Breast epithelium (tissue), 4 donors: ENCODE measurements around the gene NBDY. TPM values are rescaled to one million over a fixed set of nuclear protein-coding genes. Genes with fewer than 3 reads are reported as not detected.
A peak's percentile ranks its signal among the peaks of the same experiment; 100 is the strongest.
"Not testable (repeated sequence)": the region's sequence is repeated elsewhere in the genome, so short reads cannot be mapped to it uniquely, and the experiment has no call there.

Experiments used
- DNase-seq, 2 donors: peaks; one replicate each; pipeline ENCODE4 v3.0.0-alpha.2; 2019; ENCODE audit warnings: low spot score in 2 of 2
- H3K27ac ChIP-seq, 2 donors: fragments of 200-600 bp; sonication (generic) in 1 of 2; one replicate each; pipeline ENCODE4 v1.5.1; 2016 to 2019; ENCODE audit warnings: mild to moderate bottlenecking in 1 of 2
- H3K27me3 ChIP-seq, 2 donors: fragments of 200-600 bp; sonication (generic) in 1 of 2; one replicate each; pipeline versions ENCODE4 v1.5.1 to v1.6.0; 2017 to 2019; ENCODE audit warnings: control low read depth in 1 of 2, mild to moderate bottlenecking in 1 of 2
- H3K36me3 ChIP-seq: fragments of 200-600 bp; one replicate; pipeline ENCODE4 v1.5.1; 2019
- H3K4me1 ChIP-seq, 2 donors: fragments of 200-600 bp; sonication (generic); one replicate each; pipeline ENCODE4 v1.5.1; 2016 to 2019; ENCODE audit warnings: control low read depth in 1 of 2
- H3K4me3 ChIP-seq, 3 donors: fragments of 200-600 bp; sonication (generic); 1 replicate in 2 of 3; 2 replicates in 1 of 3; pipeline ENCODE4 v1.5.1; 2016 to 2019; ENCODE audit warnings: mild to moderate bottlenecking in 3 of 3, moderate library complexity in 2 of 3
- H3K9me3 ChIP-seq, 2 donors: fragments of 200-600 bp; sonication (generic) in 1 of 2; one replicate each; pipeline ENCODE4 v1.5.1; 2016 to 2019; ENCODE audit warnings: control low read depth in 1 of 2
- POLR2A ChIP-seq: fragments of 450-650 bp; IDR thresholded peaks from one replicate; pipeline ENCODE4 v1.6.1; 2016; ENCODE audit warnings: antibody characterized with exemption, mild to moderate bottlenecking, moderate library complexity
- POLR2AphosphoS5 ChIP-seq, 3 donors: sonication (generic); formaldehyde crosslinking; IDR thresholded peaks; one replicate each; pipeline ENCODE4 v1.6.1; 2017; ENCODE audit warnings: antibody characterized with exemption in 3 of 3
- intact Hi-C: fragments of 100-400 bp; cut with DNase I; formaldehyde crosslinking; loops from one replicate; pipeline ENCODE4 v1.15.1; 2023; ENCODE audit warnings: low total_unique reads
- total RNA-seq, 3 donors: library from RNA; depleted of rRNA; stranded (reverse); fragments of >200 nt; gene quantifications; one replicate each; pipeline ENCODE4 v1.1.0, GENCODE V29; 2016
- TF ChIP-seq, protein P1 (sequence below), 3 donors: fragments of 450-650 bp; IDR thresholded peaks; one replicate each; pipeline ENCODE4 v1.5.1; 2016 to 2017; ENCODE audit warnings: antibody characterized with exemption in 3 of 3, mild to moderate bottlenecking in 3 of 3, moderate library complexity in 3 of 3

NBDY gene
- total RNA-seq, 3 donors from 2014 or later = 6.6 to 15.7 (median 14.5) TPM

DNA sequence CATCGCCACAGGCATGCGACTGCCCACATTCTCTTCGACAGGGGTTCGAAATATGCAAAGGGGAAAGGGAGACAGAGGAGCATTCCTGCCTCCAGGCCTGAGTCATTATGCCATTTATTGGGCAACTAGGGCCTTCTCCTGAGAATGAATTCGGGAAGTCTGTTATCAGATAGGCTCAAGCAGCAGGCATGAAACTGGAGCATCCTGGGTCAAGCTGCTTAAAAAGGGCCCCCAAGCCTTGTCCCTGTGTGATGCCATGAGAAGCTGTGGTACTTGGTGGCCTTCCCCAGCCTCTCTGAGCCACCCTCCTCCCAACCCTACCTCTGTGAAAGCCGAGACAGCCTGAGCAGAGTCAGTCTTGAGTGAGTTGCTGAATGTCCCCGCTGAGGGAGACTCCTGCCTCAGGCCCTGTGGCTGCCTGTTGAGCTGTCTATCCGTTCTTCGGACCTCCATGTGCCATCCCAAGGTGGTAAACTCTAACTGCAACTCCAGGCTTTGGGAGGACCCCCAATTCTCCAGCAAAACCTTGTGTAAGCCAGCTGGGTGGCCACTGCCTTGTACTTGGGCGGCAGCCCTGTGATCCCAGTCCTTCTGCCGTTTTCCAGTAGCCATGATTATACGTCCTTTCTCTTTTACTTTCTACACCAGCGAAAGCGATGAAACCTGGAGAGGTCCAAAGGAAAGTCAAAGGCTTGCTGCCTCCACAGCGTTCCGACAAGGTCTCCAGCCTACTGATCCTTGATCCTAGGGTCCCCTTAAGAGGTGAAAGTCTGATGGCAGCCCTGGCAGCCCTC, 37.7 kb downstream of the NBDY start:
- Histone ChIP-seq H3K4me1 (peaks cover 4 to 5% of the 10 kb centered on the region in 2 donors), H3K9me3 (no peaks in the 10 kb centered on the region), H3K4me3 (peak overlapping the region in 2 of 3 donors; percentile 67 to 79), H3K27ac (peak overlapping the region; percentile 56 to 68), H3K27me3 (no peaks in the 10 kb centered on the region), H3K36me3 (no peaks in the 10 kb centered on the region)
- intact Hi-C loops = no loop called here
- TF ChIP-seq POLR2A (no peak), POLR2AphosphoS5 (IDR thresholded peaks at IDR 0.05) (no peak)
- TF ChIP-seq, protein P1, sequence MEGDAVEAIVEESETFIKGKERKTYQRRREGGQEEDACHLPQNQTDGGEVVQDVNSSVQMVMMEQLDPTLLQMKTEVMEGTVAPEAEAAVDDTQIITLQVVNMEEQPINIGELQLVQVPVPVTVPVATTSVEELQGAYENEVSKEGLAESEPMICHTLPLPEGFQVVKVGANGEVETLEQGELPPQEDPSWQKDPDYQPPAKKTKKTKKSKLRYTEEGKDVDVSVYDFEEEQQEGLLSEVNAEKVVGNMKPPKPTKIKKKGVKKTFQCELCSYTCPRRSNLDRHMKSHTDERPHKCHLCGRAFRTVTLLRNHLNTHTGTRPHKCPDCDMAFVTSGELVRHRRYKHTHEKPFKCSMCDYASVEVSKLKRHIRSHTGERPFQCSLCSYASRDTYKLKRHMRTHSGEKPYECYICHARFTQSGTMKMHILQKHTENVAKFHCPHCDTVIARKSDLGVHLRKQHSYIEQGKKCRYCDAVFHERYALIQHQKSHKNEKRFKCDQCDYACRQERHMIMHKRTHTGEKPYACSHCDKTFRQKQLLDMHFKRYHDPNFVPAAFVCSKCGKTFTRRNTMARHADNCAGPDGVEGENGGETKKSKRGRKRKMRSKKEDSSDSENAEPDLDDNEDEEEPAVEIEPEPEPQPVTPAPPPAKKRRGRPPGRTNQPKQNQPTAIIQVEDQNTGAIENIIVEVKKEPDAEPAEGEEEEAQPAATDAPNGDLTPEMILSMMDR (IDR thresholded peaks at IDR 0.05) = no peak
- peak in 1 of 2 donors; percentile 19 for DNase-seq

DNA sequence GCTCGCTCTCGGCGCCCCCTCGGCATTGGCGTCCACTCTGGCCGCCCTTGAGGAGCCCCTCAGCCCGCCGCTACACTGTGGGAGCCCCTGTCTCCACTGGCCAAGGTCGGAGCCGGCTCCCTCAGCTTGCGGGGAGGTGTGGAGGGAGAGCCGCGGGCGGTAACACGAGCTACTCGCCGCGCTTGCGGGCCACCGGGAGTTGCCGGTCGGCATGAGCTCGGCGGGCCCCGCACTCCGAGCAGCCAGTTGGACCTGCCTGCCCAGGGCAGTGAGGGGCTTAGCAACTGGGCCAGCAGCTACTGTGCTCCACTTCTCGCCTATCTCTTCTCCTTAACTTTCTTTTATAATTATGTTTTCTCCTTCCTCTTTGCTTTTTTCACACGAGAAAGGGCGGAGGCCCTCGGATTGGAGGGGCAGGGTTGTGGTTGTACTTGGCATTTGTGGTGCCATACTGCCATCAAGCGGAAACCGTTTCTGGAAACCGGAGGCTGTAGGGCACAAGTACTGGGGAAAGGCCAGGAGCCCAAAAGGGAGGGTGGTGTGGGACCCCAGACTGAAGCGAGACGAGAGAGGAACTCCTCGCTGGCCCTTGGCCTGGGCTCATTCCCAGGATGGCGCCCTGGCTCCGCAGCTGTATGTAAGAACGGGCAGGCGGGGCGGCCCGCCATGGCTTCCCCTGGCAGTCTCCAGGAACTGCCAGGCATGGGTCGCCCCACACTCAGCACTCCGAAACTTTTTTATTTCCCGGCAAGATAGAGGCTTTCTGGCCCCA, 38.5 kb downstream of the NBDY start:
- peak in 1 of 2 donors; percentile 21 for DNase-seq
- intact Hi-C loops, H3K9me3 ChIP-seq: not testable (repeated sequence)

DNA sequence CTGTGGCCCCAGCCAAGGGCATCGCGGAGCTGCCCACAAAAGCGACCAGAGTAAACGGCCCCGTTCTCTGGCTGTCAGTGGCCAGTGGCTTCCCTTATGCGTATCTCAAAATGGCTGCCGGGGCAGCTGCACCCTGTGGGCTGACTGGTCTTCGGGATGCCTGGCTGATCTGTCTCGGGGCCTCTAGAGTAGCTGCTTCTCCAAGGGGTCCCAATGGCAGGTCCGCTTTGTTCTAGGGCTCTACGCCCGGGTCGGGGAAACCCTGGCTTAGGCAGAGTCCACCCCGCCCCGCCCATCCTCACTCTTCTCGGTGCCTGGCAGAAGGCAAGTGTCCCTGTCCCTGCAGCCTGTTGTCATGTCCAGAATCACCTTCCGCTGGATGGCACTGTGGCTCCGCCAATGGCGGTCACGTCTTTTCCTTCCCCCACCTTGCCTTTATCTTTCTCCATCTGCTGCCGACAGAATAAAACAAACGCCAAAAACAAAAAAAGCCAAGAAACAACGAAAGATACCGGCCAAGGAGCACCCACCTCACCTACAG, 39.1 kb downstream of the NBDY start:
- H3K27ac ChIP-seq, intact Hi-C loops, H3K4me3 ChIP-seq: not testable (repeated sequence)

More for the DNA sequence above, 38.5 kb downstream of the NBDY start:
- H3K4me3 ChIP-seq = peak overlapping the region in 2 of 3 donors; percentile 67 to 79
- H3K27me3 ChIP-seq, H3K36me3 ChIP-seq, H3K4me1 ChIP-seq: not testable (repeated sequence)
- peak overlapping the region; percentile 56 to 68 for H3K27ac ChIP-seq
- TF ChIP-seq POLR2AphosphoS5 (IDR thresholded peaks at IDR 0.05) = peak in 1 of 3 donors; percentile 16
- TF ChIP-seq, protein P1 (IDR thresholded peaks at IDR 0.05) = peak in 1 of 3 donors; percentile 48

DNA sequence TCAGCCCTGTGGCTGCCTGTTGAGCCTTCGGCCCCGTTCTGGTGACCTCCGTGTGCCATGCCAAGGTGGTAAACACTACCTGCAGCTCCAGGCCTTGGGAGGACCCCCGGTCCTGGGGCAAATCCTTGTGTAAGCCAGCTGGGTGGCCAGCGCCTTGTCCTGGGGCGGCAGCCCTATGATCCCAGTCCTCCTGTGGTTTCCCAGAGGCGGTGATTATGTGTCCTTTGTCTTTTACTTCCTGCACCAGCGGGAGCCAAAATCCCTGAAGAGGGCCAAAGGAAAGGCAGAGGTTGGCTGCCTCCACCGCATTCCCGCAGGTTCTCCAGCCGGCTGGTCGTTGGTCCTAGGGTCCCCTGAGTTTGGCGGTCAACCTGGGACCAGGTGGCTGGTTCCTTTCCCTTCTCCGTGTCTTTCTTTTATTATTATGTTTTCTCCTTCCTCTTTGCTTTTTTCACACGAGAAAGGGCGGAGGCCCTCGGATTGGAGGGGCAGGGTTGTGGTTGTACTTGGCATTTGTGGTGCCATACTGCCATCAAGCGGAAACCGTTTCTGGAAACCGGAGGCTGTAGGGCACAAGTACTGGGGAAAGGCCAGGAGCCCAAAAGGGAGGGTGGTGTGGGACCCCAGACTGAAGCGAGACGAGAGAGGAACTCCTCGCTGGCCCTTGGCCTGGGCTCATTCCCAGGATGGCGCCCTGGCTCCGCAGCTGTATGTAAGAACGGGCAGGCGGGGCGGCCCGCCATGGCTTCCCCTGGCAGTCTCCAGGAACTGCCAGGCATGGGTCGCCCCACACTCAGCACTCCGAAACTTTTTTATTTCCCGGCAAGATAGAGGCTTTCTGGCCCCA, 43.9 kb downstream of the NBDY start:
- intact Hi-C loops, H3K9me3 ChIP-seq, H3K36me3 ChIP-seq, H3K27me3 ChIP-seq, H3K27ac ChIP-seq, H3K4me1 ChIP-seq, H3K4me3 ChIP-seq, DNase-seq: not testable (repeated sequence)

More for the DNA sequence above, 39.1 kb downstream of the NBDY start:
- H3K9me3 ChIP-seq, H3K4me1 ChIP-seq, DNase-seq, H3K27me3 ChIP-seq, H3K36me3 ChIP-seq: not testable (repeated sequence)

DNA sequence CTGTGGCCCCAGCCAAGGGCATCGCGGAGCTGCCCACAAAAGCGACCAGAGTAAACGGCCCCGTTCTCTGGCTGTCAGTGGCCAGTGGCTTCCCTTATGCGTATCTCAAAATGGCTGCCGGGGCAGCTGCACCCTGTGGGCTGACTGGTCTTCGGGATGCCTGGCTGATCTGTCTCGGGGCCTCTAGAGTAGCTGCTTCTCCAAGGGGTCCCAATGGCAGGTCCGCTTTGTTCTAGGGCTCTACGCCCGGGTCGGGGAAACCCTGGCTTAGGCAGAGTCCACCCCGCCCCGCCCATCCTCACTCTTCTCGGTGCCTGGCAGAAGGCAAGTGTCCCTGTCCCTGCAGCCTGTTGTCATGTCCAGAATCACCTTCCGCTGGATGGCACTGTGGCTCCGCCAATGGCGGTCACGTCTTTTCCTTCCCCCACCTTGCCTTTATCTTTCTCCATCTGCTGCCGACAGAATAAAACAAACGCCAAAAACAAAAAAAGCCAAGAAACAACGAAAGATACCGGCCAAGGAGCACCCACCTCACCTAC, 44.5 kb downstream of the NBDY start:
- H3K27ac ChIP-seq, intact Hi-C loops, H3K4me3 ChIP-seq, H3K9me3 ChIP-seq, H3K36me3 ChIP-seq, DNase-seq, H3K27me3 ChIP-seq, H3K4me1 ChIP-seq: not testable (repeated sequence)

DNA sequence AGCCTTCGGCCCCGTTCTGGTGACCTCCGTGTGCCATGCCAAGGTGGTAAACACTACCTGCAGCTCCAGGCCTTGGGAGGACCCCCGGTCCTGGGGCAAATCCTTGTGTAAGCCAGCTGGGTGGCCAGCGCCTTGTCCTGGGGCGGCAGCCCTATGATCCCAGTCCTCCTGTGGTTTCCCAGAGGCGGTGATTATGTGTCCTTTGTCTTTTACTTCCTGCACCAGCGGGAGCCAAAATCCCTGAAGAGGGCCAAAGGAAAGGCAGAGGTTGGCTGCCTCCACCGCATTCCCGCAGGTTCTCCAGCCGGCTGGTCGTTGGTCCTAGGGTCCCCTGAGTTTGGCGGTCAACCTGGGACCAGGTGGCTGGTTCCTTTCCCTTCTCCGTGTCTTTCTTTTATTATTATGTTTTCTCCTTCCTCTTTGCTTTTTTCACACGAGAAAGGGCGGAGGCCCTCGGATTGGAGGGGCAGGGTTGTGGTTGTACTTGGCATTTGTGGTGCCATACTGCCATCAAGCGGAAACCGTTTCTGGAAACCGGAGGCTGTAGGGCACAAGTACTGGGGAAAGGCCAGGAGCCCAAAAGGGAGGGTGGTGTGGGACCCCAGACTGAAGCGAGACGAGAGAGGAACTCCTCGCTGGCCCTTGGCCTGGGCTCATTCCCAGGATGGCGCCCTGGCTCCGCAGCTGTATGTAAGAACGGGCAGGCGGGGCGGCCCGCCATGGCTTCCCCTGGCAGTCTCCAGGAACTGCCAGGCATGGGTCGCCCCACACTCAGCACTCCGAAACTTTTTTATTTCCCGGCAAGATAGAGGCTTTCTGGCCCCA, 49.3 kb downstream of the NBDY start:
- DNase-seq, H3K9me3 ChIP-seq, H3K4me1 ChIP-seq, H3K27ac ChIP-seq, intact Hi-C loops, H3K27me3 ChIP-seq, H3K36me3 ChIP-seq, H3K4me3 ChIP-seq: not testable (repeated sequence)

DNA sequence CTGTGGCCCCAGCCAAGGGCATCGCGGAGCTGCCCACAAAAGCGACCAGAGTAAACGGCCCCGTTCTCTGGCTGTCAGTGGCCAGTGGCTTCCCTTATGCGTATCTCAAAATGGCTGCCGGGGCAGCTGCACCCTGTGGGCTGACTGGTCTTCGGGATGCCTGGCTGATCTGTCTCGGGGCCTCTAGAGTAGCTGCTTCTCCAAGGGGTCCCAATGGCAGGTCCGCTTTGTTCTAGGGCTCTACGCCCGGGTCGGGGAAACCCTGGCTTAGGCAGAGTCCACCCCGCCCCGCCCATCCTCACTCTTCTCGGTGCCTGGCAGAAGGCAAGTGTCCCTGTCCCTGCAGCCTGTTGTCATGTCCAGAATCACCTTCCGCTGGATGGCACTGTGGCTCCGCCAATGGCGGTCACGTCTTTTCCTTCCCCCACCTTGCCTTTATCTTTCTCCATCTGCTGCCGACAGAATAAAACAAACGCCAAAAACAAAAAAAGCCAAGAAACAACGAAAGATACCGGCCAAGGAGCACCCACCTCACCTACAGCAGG, 50.0 kb downstream of the NBDY start:
- H3K9me3 ChIP-seq, H3K27me3 ChIP-seq, H3K27ac ChIP-seq, H3K36me3 ChIP-seq, H3K4me3 ChIP-seq, DNase-seq, H3K4me1 ChIP-seq, intact Hi-C loops: not testable (repeated sequence)

DNA sequence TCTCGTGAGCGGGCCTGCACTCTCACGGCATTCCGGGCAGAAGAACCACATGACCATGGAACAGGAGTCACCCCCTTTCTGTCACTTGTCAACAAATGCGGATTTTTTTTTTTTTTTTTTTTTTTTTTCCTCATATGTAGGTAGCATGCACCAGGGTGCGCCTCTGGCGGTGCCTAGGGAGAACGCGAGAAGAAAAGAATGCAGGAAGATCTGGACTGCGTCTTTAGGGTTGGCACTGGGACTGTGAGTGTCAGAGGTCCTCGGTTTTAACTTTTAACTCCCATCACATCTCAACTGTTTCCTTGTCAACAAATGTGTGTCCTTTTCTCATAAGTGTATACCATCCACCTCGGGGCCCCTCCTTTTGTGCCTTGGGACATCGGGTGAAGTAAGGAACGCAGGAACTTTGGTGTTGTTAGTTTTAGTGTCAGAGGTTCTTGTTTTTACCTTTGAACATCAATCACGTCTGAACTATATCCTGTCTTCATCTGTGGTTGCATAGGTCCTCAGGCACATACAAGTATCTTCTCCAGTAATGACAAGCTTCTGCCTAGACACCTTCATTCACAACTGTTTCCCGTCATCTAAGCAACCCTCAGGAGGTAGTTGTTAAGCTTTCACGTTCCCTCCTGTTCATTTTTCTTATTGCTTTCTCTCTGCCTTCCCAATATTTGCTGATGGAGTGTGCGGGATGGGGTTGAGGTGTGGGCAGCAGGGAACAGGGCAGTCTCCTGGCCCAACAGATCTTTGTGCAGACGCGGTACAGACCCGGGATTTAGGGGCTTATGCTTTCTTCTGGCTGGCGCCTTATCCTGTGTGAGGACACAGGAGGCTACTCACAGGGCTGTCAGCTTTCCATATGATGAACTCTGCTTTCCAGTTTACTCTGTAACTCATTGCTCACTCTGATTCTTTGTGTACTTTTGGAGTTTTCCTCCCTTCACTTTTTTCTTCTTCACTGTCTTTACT, 51.9 kb downstream of the NBDY start:
- DNase-seq, H3K4me1 ChIP-seq, H3K4me3 ChIP-seq, H3K27me3 ChIP-seq, H3K9me3 ChIP-seq, H3K36me3 ChIP-seq, intact Hi-C loops, H3K27ac ChIP-seq: not testable (repeated sequence)
